ENCODE data around the gene ARPC3. TPM values are rescaled to one million over a fixed set of nuclear protein-coding genes. Genes with fewer than 3 reads are reported as not detected.

ARPC3 gene
- total and polyA plus RNA-seq, 2 of the 4 experiments (the other 2 are of a cell fraction) = 192 to 204 TPM

DNA sequence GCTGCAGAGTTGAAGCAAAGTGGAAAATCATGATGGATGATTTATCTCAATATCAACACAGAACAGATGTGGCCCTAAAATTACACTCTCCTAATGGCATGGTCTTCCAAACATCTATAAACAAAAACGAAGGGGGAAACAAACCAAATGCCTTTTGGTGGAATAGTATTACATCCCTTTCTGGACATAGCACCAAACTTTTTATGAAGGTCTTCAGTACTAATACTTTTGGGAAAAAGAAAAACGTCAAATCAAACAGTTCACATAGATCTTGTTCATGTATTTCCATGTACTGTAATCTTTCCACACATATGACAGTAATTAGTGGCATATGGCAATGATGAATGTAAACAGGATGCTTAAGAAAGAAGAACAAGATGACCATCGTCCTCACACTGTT, 23.7 kb downstream of the ARPC3 start:
- H4K91ac ChIP-seq (ENCODE audit: insufficient read depth, low read depth, low read length) = no peak overlapping the region
- BruUV-seq (replicated peaks) = no TSS peak
- no peak overlapping the region for H2BK20ac ChIP-seq (ENCODE audit: low read depth, low read length)
- intact Hi-C loops (cut with micrococcal nuclease) = no loop called here
- H3K4me1 ChIP-seq (ENCODE audit: control insufficient read depth, insufficient read depth, low read length) = 0 out of 2 replicates have a peak, but pooled peaks cover 2% of the 10 kb centered on the region
- ATAC-seq (ENCODE audit: low read depth) (no peak), DNase-seq (peak; percentile 4)
- H3K14ac ChIP-seq (replicated peaks; ENCODE audit: low read depth, low read length) = no peak overlapping the region
- H2BK120ac ChIP-seq (ENCODE audit: low read depth, low read length) = 0 out of 2 replicates have a peak overlapping the region, but pooled peaks have one; percentile 28
- no peak overlapping the region; the same call in 1 of the 2 replicates for H3K27ac ChIP-seq (ENCODE audit: insufficient read depth, low read length)
- H4K5ac ChIP-seq (ENCODE audit: low read depth, low read length) = no peak overlapping the region
- H3K9me1 ChIP-seq (ENCODE audit: insufficient read depth, low read length) = no peaks in the 10 kb centered on the region
- no peak overlapping the region for H2AK9ac ChIP-seq (replicated peaks; ENCODE audit: low read depth, low read length, poor library complexity)
- no peak overlapping the region for H3K56ac ChIP-seq (ENCODE audit: extremely low read depth, insufficient read depth, low read length)
- H3K27me3 ChIP-seq (ENCODE audit: control insufficient read depth, insufficient read depth, low read length) = no peaks in the 10 kb centered on the region
- no peak overlapping the region for H3K4ac ChIP-seq (ENCODE audit: low read depth, low read length)
- CTCF ChIA-PET = interaction anchor here (0.9 kb wide), 1 partner anchor 31 kb away, joined by 3 read pairs; no protein-coding TSS in a partner anchor
- no CpG with 5 or more reads among the region's 3 CpGs for WGBS, 2 experiments (ENCODE audit: extremely low coverage in 2 of 2, insufficient read length in 1 of 2)
- no peak overlapping the region for H3K23ac ChIP-seq (ENCODE audit: low read depth, low read length)
- no peak overlapping the region; a peak in 1 of 4 replicates for H4K8ac ChIP-seq (ENCODE audit: low read depth in 2 of 2, low read length in 2 of 2)
- dilution Hi-C loops (cut with HindIII; ENCODE audit: low sequenced_read_pairs, unreplicated experiment) = no loop called here
- no peak overlapping the region for H2BK5ac ChIP-seq (ENCODE audit: low read depth, low read length, poor library complexity, severe bottlenecking)
- no peaks in the 10 kb centered on the region for H3K36me3 ChIP-seq (ENCODE audit: control insufficient read depth, insufficient read depth, low read length)
- no peak for TF ChIP-seq MAZ (IDR thresholded peaks at IDR 0.05; ENCODE audit: borderline replicate concordance, low read depth, low read length)
- no peak for TF ChIP-seq RFX5 (IDR thresholded peaks at IDR 0.05; ENCODE audit: low read depth, low read length)
- TF ChIP-seq SMC3 (IDR thresholded peaks at IDR 0.05; ENCODE audit: low read depth, low read length) = no peak
- no peak for TF ChIP-seq BHLHE40 (IDR thresholded peaks at IDR 0.05; ENCODE audit: low read depth, low read length)
- TF ChIP-seq RCOR1 (IDR thresholded peaks at IDR 0.05; ENCODE audit: insufficient replicate concordance, low read length) = no peak
- no peak for TF ChIP-seq RAD21 (IDR thresholded peaks at IDR 0.05; ENCODE audit: low read length)
- TF ChIP-seq, protein P1, sequence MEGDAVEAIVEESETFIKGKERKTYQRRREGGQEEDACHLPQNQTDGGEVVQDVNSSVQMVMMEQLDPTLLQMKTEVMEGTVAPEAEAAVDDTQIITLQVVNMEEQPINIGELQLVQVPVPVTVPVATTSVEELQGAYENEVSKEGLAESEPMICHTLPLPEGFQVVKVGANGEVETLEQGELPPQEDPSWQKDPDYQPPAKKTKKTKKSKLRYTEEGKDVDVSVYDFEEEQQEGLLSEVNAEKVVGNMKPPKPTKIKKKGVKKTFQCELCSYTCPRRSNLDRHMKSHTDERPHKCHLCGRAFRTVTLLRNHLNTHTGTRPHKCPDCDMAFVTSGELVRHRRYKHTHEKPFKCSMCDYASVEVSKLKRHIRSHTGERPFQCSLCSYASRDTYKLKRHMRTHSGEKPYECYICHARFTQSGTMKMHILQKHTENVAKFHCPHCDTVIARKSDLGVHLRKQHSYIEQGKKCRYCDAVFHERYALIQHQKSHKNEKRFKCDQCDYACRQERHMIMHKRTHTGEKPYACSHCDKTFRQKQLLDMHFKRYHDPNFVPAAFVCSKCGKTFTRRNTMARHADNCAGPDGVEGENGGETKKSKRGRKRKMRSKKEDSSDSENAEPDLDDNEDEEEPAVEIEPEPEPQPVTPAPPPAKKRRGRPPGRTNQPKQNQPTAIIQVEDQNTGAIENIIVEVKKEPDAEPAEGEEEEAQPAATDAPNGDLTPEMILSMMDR (conservative IDR thresholded peaks at IDR 0.05; ENCODE audit: low read depth, low read length) = no peak
- no peak for TF ChIP-seq NFE2L2 (IDR thresholded peaks at IDR 0.05; ENCODE audit: low read depth, low read length)
- TF ChIP-seq CEBPB (IDR thresholded peaks at IDR 0.05; ENCODE audit: low read depth, low read length) = no peak
- H3K4me3 ChIP-seq (ENCODE audit: insufficient read depth, low read depth, low read length) = no peak overlapping the region
- H3K4me2 ChIP-seq (ENCODE audit: low read depth, low read length) = no peak overlapping the region
- H3K9ac ChIP-seq (ENCODE audit: low read depth, low read length) = no peak overlapping the region
- no peak overlapping the region for H3K18ac ChIP-seq (ENCODE audit: low read depth, low read length)
- no peak overlapping the region for H2AFZ ChIP-seq (replicated peaks; ENCODE audit: low read length, poor library complexity)
- H2AK5ac ChIP-seq (ENCODE audit: low read depth, low read length) = no peak overlapping the region
- H3K9me3 ChIP-seq (ENCODE audit: control insufficient read depth, insufficient read depth, low read length) = no peaks in the 10 kb centered on the region
- H3K79me1 ChIP-seq (ENCODE audit: low read depth in 1 of 2, low read length in 2 of 2) = no peaks in the 10 kb centered on the region
- POLR2A ChIA-PET (ENCODE audit: unreplicated experiment) = interaction anchor here (0.6 kb wide), 1 partner anchor 325 kb away, joined by 4 read pairs; no protein-coding TSS in a partner anchor
- no peaks in the 10 kb centered on the region for H4K20me1 ChIP-seq (ENCODE audit: insufficient read depth, low read length)
- in situ Hi-C loops (cut with MboI; ENCODE audit: low sequenced_read_pairs) = no loop called here
- no peak overlapping the region for H2BK15ac ChIP-seq (ENCODE audit: low read depth, low read length)

All from IMR-90 (cell line).